CD4-positive, alpha-beta T cell treated with Interleukin-17A for 1 hour (primary cell): ENCODE results near the gene MAIP1.
"Not testable (repeated sequence)": the region's sequence is repeated elsewhere in the genome, so short reads cannot be mapped to it uniquely, and the experiment has no call there.

Experiments
- DNase-seq: peaks from one replicate; pipeline ENCODE4 v3.0.0-alpha.2; 2020

MAIP1 gene, protein sequence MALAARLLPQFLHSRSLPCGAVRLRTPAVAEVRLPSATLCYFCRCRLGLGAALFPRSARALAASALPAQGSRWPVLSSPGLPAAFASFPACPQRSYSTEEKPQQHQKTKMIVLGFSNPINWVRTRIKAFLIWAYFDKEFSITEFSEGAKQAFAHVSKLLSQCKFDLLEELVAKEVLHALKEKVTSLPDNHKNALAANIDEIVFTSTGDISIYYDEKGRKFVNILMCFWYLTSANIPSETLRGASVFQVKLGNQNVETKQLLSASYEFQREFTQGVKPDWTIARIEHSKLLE

DNA sequence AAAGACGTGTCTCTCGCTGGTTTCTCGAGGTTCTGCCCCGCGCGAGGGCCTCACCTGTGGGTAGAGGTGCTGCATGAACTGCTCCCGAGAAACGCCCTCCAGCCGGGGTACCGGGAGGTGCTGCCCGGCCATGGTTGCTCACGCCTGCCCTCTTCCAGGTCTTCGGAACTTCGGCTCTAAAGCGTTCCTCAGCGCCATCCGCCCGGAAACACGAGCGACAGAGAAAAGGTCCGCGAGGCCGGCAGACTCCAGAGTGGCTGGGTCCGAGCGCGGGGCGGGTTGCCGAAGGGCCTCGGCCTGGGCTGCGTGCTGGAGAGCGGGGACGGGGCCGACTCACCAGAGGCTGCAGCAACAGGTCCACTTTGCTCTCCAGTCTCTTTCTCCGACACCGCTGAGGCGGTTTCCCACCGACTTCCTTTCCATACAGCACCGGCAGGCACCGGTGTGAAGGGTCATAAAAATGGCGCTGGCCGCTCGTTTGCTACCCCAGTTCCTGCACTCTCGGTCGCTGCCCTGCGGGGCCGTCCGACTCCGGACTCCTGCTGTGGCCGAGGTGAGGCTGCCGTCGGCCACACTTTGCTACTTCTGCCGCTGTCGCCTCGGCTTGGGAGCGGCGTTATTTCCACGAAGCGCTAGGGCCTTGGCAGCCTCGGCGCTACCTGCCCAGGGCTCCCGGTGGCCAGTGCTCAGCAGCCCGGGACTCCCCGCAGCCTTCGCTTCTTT lies at the start of gene MAIP1, which contains the start of gene TYW5:
TSS of gene MAIP1 (plus strand) at position 244 of the 723 bp plus-strand sequence. CDS start at position 461, 217 bp downstream.
TSS of gene TYW5 (minus strand) at position 153 of the 723 bp plus-strand sequence. CDS start at position 132, 21 bp downstream.
- peak; percentile 81 for DNase-seq

GRCh38 chr2:199907008-199907714 lies 48.2 kb upstream of the MAIP1 start:
- DNase-seq: no peak

DNA sequence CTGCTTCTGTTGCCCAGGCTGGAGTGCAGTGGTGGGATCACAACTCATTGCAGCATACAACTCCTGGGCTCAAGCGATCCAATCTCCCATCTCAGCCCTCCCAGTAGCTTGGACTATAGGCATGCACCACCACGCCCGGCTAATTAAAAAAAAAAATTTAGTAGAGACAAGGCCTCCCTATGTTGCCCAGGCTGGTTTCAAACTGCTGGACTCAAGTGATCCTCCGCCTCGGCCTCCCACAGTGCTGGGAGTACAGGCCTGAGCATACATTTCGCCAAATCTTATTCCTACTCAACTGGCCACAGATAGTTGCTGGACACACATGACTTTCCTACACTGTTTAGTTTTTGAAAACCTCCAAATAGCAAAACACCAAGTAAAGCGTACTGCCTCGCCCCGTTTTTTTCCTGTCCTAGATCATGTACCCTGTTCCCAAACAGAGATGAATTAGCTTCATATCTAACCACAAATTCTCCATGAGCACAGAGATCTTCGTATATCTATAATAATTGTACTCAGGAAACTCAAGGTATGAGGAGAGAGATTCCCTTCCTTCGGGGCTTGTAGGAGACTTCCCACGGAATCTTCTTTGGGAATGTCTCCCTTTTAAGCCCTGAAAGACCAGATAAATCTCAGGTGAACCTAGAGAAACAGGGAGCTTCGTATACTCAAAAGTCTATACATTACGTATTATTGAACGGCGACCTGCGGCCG lies 44.9 kb upstream of the MAIP1 start:
- peak; percentile 1 for DNase-seq

DNA sequence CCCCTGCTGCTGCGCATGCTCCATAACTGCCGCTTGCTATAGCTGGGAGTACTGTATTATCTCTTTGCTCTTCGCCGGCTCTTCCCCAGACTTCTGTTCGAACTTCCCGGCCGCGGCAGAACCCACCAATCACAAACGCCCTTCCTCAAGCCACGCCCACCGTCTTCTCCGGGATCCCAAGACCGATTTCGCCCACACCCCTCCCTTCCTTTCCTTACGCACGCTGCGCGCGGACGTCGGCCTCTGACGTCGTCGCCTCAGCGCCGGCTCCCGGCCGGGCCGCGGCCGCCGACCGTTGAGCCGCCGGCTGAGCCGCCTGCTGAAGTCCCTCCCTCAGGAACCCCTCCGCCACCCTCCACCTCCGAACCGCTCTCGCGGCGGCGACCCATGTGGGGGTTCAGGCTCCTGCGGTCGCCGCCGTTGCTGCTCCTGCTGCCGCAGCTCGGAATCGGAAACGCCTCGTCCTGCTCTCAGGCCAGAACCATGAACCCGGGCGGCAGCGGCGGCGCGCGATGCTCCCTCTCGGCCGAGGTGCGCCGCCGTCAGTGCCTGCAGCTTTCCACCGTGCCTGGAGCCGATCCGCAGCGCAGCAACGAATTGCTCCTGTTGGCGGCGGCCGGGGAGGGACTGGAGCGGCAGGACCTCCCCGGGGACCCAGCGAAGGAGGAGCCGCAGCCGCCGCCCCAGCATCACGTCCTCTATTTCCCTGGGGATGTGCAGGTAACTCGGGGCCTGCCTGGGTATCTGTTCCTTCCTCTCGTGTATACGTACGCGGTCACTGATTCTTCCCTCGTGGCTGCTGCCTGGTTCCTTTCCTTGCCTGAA lies 44.1 kb upstream of the MAIP1 start, which contains the start of gene C2orf69:
TSS of gene C2orf69 (plus strand) at position 242 of the 825 bp plus-strand sequence. CDS start at position 388, 146 bp downstream.
- DNase-seq: peak; percentile 95

- DNase-seq: no peak
Measured at GRCh38 chr2:199911877-199912161, 43.6 kb upstream of the MAIP1 start.

DNA sequence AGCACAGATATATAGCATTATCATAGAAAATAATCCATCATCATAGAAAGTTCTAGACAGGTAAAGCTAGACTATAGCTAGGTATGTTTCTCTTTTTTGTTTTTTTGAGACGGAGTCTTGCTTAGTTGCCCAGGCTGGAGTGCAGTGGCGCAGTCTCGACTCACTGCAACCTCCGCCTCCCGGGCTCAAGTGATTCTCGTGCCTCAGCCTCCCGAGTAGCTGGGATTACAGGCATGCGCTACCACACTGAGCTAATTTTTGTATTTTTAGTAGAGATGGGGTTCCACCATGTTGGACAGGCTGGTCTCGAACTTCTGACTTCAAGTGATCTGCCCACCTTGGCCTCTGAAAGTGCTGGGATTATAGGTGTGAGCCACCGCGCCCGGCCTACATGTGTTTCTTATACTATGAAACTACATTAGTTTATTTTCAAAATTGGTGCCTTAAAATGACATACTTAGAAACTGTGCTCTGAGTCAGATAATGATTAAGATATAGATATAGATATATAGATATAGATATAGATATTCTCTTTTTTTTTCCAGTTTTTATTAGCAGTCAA lies 42.7 kb upstream of the MAIP1 start:
- DNase-seq: not testable (repeated sequence)

DNA sequence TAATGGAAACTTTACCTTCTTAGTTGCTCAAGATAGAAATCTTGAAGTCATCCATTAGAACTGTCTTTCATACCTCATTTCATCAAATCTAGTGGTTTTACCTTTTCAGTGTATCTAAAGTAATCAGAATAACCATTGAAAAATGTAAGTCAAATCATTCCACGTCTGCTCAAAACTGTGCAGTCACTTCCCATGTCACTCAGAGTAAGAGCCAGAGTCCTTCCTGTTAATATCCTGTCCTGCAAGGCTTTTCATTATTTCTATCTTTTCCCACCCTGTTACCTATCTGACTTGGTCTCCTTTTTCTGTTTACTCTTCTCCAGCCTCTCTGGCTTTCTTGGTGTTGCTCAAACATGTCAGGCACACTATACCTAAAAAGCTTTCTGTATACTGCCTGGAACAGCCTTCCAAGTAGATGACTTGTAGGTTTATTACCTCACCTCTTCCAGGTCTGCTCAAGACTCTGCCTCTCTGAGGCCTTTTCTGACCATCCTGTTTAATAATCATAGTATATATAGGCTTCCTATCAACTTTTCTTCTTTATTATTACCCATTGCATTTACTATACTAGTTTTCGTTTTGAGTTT lies 40.9 kb upstream of the MAIP1 start:
- DNase-seq: no peak

DNA sequence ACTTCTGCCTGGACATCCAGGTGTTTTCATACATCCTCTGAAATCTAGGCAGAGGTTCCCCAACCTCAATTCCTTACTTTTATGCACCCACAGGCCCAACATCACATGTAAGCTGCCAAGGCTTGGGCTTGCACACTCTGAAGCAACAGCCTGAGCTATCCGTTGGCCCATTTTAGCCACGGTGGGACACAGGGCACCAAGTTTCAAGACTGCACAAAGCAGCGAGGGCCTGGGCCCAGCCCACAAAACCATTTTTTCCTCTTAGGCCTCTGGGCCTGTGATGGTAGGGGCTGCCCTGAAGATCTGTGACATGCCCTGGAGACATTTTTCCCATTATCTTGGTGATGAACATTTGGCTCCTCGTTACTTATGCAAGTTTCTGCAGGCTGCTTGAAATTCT lies 38.4 kb upstream of the MAIP1 start:
- DNase-seq: no peak

DNA sequence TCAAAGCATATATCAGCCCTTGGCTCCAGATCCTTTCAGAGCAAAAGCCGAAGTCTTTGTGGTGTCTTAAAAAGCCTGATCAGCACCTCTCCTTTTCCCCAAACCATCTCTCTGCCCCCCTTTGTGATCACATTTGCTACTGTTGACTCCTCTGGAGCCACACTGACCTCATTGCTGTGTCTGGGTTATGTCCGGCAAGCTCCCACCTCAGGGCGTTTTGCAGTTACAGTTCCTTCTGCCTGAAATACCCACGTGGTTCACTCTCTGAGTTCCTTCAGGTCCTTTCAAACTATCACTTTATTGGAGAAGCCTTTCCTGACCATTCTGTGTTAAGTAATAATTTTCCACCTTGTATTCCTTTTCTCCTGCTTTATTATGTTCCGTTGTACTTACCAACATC lies 32.5 kb upstream of the MAIP1 start:
- no peak for DNase-seq

DNA sequence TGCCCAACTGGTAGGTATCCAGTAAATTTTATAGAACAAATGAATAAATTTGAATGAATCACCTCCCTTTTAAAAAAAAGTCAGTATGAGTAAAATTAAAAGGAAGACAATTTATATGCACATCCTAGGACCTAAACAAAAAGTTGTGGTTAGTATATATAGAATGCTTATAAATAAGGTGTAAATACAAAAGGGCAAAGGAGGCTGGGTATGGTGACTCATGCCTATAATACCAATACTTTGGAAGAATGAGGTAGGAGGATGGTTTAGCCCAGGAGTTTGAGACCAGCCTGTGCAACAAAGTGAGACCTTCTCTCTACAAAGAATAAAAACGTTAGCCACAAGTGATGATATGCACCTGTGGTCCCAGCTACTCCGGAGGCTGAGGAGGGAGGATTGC lies 31.5 kb upstream of the MAIP1 start:
- no peak for DNase-seq

DNA sequence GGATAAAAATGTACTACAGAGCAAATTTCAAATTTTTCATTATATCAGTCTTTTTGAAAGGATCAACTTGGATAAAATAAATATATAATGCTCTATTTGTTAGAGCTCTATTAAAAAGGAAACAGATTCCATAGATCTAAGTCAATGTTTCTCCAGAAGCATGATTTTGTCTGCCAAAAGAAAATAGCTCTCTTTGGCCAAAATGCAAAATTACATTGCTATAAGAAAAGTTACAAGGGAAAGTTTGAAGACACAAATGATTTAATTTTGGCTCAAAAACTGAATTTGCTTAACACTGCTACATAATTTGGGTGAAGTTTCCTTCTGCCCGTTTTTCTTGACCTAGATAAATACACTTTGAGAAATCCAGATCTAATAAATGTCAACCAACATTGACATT lies 28.6 kb upstream of the MAIP1 start:
- DNase-seq: no peak

DNA sequence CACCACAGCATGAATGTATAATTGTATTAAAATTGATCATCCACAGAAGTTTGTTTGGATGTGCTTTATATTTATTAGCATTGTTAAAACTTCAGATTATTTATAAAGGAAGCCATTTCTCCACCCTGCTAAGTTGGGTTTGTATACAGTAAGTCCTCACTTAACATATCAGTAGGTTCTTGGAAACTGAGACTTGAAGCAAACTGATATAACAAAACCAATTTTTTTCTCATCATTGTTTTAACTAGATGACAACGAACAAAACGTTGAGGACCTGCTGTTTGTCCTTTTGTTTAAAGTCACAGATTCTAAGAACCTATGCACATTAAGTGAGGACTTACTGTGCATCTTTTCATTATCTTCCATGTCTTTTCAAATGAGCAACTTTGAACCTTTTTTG lies 27.2 kb upstream of the MAIP1 start:
- DNase-seq: no peak

GRCh38 chr2:199928626-199929025 lies 26.8 kb upstream of the MAIP1 start:
- DNase-seq: no peak

GRCh38 chr2:199929262-199929661 lies 26.1 kb upstream of the MAIP1 start:
- DNase-seq: no peak

DNA sequence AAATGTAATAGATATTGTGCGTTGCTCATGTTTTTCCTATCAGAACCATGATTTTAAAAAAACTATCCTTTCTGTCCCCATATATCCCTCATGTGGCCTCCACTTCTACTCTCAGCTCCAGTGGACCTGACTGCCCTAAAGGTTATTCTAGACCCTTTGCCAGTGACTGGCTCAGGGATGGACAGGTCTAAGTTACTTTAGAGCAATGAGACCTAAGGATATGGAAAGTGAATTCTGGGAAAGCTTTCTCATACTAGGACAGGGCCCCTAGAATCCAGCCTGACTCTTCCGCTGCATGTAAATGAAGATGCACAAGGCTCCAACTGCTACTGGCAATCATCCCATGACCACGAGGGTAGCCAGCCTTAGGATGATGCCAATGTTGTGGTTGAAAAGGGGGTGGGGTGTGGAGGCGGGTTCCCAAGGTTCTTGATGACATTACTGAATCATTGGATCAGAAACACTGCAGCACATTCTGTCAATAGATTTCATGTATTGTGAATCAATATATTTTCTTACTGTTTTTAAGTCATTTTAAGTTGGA lies 23.0 kb upstream of the MAIP1 start:
- DNase-seq: no peak

DNA sequence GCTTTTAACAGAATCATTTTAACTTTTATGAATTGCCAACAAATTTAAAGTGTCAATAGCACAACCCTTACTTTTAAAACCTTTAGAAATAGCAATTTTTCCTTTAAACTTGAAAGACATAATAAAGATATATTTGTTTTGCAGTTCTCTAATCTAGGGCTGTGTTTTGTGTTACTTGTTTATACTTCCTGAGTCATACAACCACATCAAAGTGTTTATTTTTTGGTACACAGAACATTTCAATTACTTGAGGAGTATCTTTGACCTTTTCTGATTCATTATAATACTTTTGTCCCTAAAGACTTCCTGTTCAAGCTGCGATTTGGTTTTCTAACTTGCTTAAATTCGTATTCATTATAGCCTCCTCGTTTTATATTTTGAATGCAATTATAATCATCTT lies 21.9 kb upstream of the MAIP1 start:
- no peak for DNase-seq

GRCh38 chr2:199936554-199936953 lies 18.8 kb upstream of the MAIP1 start:
- DNase-seq: no peak

DNA sequence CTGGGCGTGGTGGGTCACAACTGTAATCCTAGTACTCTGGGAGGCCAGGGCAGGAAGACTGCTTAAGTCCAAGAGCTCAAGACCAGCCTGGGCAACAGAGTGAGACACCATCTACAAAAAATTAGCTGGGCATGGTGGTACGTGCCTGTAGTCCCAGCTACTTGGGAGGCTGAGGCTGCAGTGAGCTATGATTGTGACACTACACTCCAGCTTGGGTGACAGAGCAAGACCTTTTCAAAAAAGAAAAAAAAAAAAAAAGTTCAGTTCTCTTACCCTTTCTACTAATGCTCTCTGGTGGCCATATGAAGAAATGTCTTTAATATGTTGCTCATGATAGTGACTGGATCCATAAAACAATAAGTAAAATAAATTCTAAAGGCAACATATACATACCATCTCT lies 15.0 kb upstream of the MAIP1 start:
- DNase-seq: peak; percentile 20

DNA sequence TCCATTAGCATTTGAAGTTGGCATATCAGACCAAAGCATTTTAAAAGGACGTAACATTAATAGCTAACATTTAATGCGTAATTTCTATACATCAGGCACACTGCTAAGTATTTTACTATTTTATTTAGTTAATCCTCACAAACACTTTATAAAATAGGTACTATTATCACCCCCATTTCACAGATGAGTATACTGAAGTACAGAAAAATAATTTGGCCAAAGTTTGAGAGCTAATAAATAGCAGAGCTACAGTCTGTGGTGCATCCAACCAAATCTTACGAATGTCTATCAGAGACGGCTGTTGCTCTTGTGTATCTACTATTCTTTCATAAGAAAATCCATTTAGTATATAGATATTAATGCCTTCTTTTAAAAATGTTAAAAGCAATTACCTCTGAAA lies 12.0 kb upstream of the MAIP1 start:
- DNase-seq: no peak

- DNase-seq: no peak
Measured at GRCh38 chr2:199946196-199946595, 9.2 kb upstream of the MAIP1 start.

- no peak for DNase-seq
Measured at GRCh38 chr2:199946836-199947235, 8.5 kb upstream of the MAIP1 start.
